ELF-1 (cell line): ENCODE results near the gene AXIN1.
"Not testable (repeated sequence)": the region's sequence is repeated elsewhere in the genome, so short reads cannot be mapped to it uniquely, and the experiment has no call there.

ENCODE experiments used
- DNase-seq: peaks from one replicate; pipeline ENCODE4 v3.0.0-alpha.2; 2016; ENCODE audit warnings: low read depth, low spot score

AXIN1 gene

GRCh38 chr16:381789-382717, 29.5 kb upstream of the AXIN1 start, which contains the start of gene PGAP6:
PGAP6 (minus strand) TSS chr16:381978; CDS start chr16:381821, 157 bp downstream.
- no peak for DNase-seq

GRCh38 chr16:381012-381788, 28.7 kb upstream of the AXIN1 start:
- DNase-seq, result peak; percentile 43

- no peak for DNase-seq
Observed at GRCh38 chr16:380762-381011, 28.2 kb upstream of the AXIN1 start.

GRCh38 chr16:379961-380761, 27.6 kb upstream of the AXIN1 start:
- DNase-seq, result no peak

GRCh38 chr16:379183-379960, 26.8 kb upstream of the AXIN1 start:
- peak; percentile 83 for DNase-seq

GRCh38 chr16:378821-379182, 26.3 kb upstream of the AXIN1 start:
- no peak for DNase-seq

- not testable (repeated sequence) for DNase-seq
Observed at GRCh38 chr16:378113-378820, 25.7 kb upstream of the AXIN1 start.

GRCh38 chr16:377419-377951, 25.0 kb upstream of the AXIN1 start:
- no peak for DNase-seq

- DNase-seq, result no peak
Observed at GRCh38 chr16:376817-377418, 24.4 kb upstream of the AXIN1 start.

- DNase-seq, result no peak
Observed at GRCh38 chr16:375927-376816, 23.6 kb upstream of the AXIN1 start.

- DNase-seq, result no peak
Observed at GRCh38 chr16:375212-375611, 22.7 kb upstream of the AXIN1 start.

GRCh38 chr16:374616-374926, 22.0 kb upstream of the AXIN1 start:
- no peak for DNase-seq

- no peak for DNase-seq
Observed at GRCh38 chr16:373848-374615, 21.5 kb upstream of the AXIN1 start.

- no peak for DNase-seq
Observed at GRCh38 chr16:373020-373598, 20.6 kb upstream of the AXIN1 start.

- no peak for DNase-seq
Observed at GRCh38 chr16:372302-372983, 19.9 kb upstream of the AXIN1 start.

GRCh38 chr16:371515-372301, 19.2 kb upstream of the AXIN1 start:
- DNase-seq, result no peak
